Astrocyte (in vitro differentiated cells and primary cell): ENCODE measurements around the gene TTC34. TPM values are rescaled to one million over a fixed set of nuclear protein-coding genes. Genes with fewer than 3 reads are reported as not detected.

Source experiments
- DNase-seq: peaks from one replicate; pipeline ENCODE4 v3.0.0-alpha.2; 2010; ENCODE audit warnings: low read depth
- FAIRE-seq: peaks from 2 replicates; lab custom pipeline; 2011; peaks lifted over from hg19 to GRCh38; lab: Jason Lieb, UNC
- H2AFZ ChIP-seq: 2 replicates; pipeline ENCODE4 v1.6.0; 2012; ENCODE audit warnings: low read depth, low read length, inconsistent platforms
- H3K27ac ChIP-seq: 2 replicates; pipeline ENCODE4 v1.5.1; 2011; ENCODE audit warnings: low read depth, low read length, inconsistent platforms
- H3K27me3 ChIP-seq: 2 replicates; pipeline ENCODE4 v1.6.0; 2011; ENCODE audit warnings: low read length, inconsistent platforms; ENCODE audit not compliant: insufficient read depth
- H3K36me3 ChIP-seq: 2 replicates; pipeline ENCODE4 v1.5.1; 2011; ENCODE audit warnings: low read length, inconsistent platforms; ENCODE audit not compliant: insufficient read depth
- H3K4me1 ChIP-seq: 2 replicates; pipeline ENCODE4 v1.5.1; 2011; ENCODE audit warnings: low read length, inconsistent platforms; ENCODE audit not compliant: insufficient read depth
- H3K4me2 ChIP-seq: 2 replicates; pipeline ENCODE4 v1.6.0; 2012; ENCODE audit warnings: low read length, inconsistent platforms
- H3K4me3 ChIP-seq: 2 replicates; pipeline ENCODE4 v1.5.1; 2011; ENCODE audit warnings: low read depth, mild to moderate bottlenecking, low read length, inconsistent platforms; ENCODE audit not compliant: insufficient read depth
- H3K79me2 ChIP-seq: 2 replicates; pipeline ENCODE4 v1.6.0; 2012; ENCODE audit warnings: mild to moderate bottlenecking, low read length, inconsistent platforms; ENCODE audit not compliant: insufficient read depth
- H3K9ac ChIP-seq: 2 replicates; pipeline ENCODE4 v1.6.0; 2012; ENCODE audit warnings: mild to moderate bottlenecking, low read length, inconsistent platforms
- H3K9me3 ChIP-seq: 2 replicates; pipeline ENCODE4 v1.5.1; 2012; ENCODE audit warnings: low read depth, mild to moderate bottlenecking, low read length, inconsistent platforms; ENCODE audit not compliant: insufficient read depth
- H4K20me1 ChIP-seq: 2 replicates; pipeline ENCODE4 v1.6.0; 2012; ENCODE audit warnings: low read length, inconsistent platforms; ENCODE audit not compliant: insufficient read depth
- H3K27ac Mint-ChIP-seq: one replicate; pipeline ENCODE4 v1.8.0; 2021; ENCODE audit warnings: mild to moderate bottlenecking, mixed read lengths; ENCODE audit not compliant: unreplicated experiment
- H3K27me3 Mint-ChIP-seq: one replicate; pipeline ENCODE4 v1.8.0; 2021; ENCODE audit warnings: low read depth, mixed read lengths; ENCODE audit not compliant: unreplicated experiment
- H3K36me3 Mint-ChIP-seq: one replicate; pipeline ENCODE4 v1.8.0; 2021; ENCODE audit warnings: low read depth, mixed read lengths; ENCODE audit not compliant: unreplicated experiment
- H3K4me1 Mint-ChIP-seq: one replicate; pipeline ENCODE4 v1.8.0; 2021; ENCODE audit warnings: low read depth, mixed read lengths; ENCODE audit not compliant: unreplicated experiment
- H3K4me3 Mint-ChIP-seq: one replicate; pipeline ENCODE4 v1.8.0; 2021; ENCODE audit warnings: mild to moderate bottlenecking, moderate library complexity, mixed read lengths; ENCODE audit not compliant: unreplicated experiment
- H3K9me3 Mint-ChIP-seq: one replicate; pipeline ENCODE4 v1.8.0; 2021; ENCODE audit warnings: mild to moderate bottlenecking, mixed read lengths; ENCODE audit not compliant: unreplicated experiment
- EZH2 ChIP-seq: IDR thresholded peaks from 2 replicates; pipeline ENCODE4 v1.6.1; 2012; ENCODE audit warnings: mild to moderate bottlenecking, low read length, inconsistent platforms; ENCODE audit not compliant: insufficient read depth
- total RNA-seq: library from RNA; stranded (reverse); gene quantifications from 2 replicates; pipeline ENCODE4 v1.2.1, GENCODE V29; 2021
- TF ChIP-seq, protein P1 (sequence below): IDR thresholded peaks from 2 replicates; pipeline ENCODE4 v1.5.1; 2011; ENCODE audit warnings: low read depth, mild to moderate bottlenecking, inconsistent platforms, low read length, moderate library complexity; ENCODE audit not compliant: insufficient read depth

Gene TTC34
- total RNA-seq, 1 donor from 2014 or later: 0.39 TPM

- H3K9ac ChIP-seq: no peak overlapping the region
- H3K79me2 ChIP-seq: no peaks in the 10 kb centered on the region
- H3K27me3 Mint-ChIP-seq: no peaks in the 10 kb centered on the region
- no peaks in the 10 kb centered on the region for H3K27me3 ChIP-seq
- no peak overlapping the region for H3K27ac ChIP-seq
- H3K4me1 Mint-ChIP-seq: no peaks in the 10 kb centered on the region
- no peak for DNase-seq
- no peak overlapping the region for H3K4me2 ChIP-seq
- no peak overlapping the region for H3K4me3 Mint-ChIP-seq
- no peaks in the 10 kb centered on the region for H3K9me3 Mint-ChIP-seq
- no peaks in the 10 kb centered on the region for H3K36me3 ChIP-seq
- TF ChIP-seq, protein P1, sequence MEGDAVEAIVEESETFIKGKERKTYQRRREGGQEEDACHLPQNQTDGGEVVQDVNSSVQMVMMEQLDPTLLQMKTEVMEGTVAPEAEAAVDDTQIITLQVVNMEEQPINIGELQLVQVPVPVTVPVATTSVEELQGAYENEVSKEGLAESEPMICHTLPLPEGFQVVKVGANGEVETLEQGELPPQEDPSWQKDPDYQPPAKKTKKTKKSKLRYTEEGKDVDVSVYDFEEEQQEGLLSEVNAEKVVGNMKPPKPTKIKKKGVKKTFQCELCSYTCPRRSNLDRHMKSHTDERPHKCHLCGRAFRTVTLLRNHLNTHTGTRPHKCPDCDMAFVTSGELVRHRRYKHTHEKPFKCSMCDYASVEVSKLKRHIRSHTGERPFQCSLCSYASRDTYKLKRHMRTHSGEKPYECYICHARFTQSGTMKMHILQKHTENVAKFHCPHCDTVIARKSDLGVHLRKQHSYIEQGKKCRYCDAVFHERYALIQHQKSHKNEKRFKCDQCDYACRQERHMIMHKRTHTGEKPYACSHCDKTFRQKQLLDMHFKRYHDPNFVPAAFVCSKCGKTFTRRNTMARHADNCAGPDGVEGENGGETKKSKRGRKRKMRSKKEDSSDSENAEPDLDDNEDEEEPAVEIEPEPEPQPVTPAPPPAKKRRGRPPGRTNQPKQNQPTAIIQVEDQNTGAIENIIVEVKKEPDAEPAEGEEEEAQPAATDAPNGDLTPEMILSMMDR: no peak
- no peak for TF ChIP-seq EZH2
- FAIRE-seq: no peak
- H4K20me1 ChIP-seq: no peaks in the 10 kb centered on the region
- H3K4me1 ChIP-seq: peaks cover 12% of the 10 kb centered on the region
- no peaks in the 10 kb centered on the region for H3K36me3 Mint-ChIP-seq
- H3K9me3 ChIP-seq: no peaks in the 10 kb centered on the region
- H2AFZ ChIP-seq: no peak overlapping the region
- H3K4me3 ChIP-seq: no peak overlapping the region
- no peak overlapping the region for H3K27ac Mint-ChIP-seq
These were observed 211.0 kb downstream of the TTC34 start for GRCh38 chr1:2590233-2591141.

DNA sequence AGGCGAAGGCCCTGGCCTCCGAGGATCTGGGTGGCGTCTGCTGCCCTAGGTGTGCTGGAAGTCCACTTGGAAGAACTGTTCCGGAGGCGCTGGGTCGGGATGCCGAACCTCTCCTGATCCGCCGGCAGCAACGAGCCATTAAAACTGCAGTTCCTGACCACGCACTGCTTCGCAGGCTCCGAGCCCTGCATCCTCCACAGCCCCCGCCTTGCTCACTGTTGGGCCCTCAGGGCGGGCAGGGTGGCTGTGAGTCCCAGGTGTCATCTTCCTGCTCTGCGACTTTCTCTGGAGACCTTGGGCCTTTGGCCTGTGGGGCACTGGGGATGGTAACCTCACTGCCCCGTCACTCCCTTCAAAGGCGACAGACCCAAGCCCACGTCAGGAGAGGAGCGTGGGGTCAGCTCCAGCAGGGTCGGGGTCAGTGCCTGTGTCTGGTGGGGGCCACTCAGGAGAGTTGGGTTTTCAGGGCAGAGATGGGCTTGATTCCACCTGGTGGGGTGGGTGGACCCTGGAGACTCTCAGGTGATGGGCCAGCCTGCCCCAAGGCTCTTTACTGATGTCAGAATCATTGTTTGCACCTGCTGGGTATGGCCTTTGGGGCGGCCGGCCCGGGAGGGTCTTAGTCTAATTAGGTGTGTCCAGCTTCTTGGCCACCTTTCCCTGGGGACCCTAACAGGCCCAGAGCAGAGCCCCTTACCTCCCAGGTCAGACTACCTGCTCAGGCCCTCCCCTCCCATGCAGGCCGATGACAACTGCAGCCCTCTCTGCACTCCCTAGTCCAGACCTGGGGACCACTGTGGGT is 211.9 kb downstream of the TTC34 start:
- no peak for DNase-seq
- no peaks in the 10 kb centered on the region for H4K20me1 ChIP-seq
- no peaks in the 10 kb centered on the region for H3K27me3 ChIP-seq
- Mint-ChIP-seq H3K36me3 (no peaks in the 10 kb centered on the region), H3K4me1 (peaks cover 1% of the 10 kb centered on the region), H3K9me3 (no peaks in the 10 kb centered on the region), H3K27me3 (no peaks in the 10 kb centered on the region), H3K4me3 (no peak overlapping the region), H3K27ac (no peak overlapping the region)
- H2AFZ ChIP-seq: no peak overlapping the region
- H3K27ac ChIP-seq: no peak overlapping the region
- no peaks in the 10 kb centered on the region for H3K79me2 ChIP-seq
- no peak for FAIRE-seq
- H3K9ac ChIP-seq: no peak overlapping the region
- H3K4me2 ChIP-seq: no peak overlapping the region
- no peaks in the 10 kb centered on the region for H3K36me3 ChIP-seq
- H3K9me3 ChIP-seq: no peaks in the 10 kb centered on the region
- TF ChIP-seq, protein P1: no peak
- no peak for TF ChIP-seq EZH2
- peaks cover 19% of the 10 kb centered on the region for H3K4me1 ChIP-seq
- H3K4me3 ChIP-seq: no peak overlapping the region
